MV-4-11 (cell line): ENCODE data around the gene NME1.
"Not testable (repeated sequence)": the region's sequence is repeated elsewhere in the genome, so short reads cannot be mapped to it uniquely, and the experiment has no call there.

Source experiments
- DNase-seq: peaks from one replicate; lab custom pipeline; 2025; lab: John Stamatoyannopoulos, UW

Gene NME1

DNA sequence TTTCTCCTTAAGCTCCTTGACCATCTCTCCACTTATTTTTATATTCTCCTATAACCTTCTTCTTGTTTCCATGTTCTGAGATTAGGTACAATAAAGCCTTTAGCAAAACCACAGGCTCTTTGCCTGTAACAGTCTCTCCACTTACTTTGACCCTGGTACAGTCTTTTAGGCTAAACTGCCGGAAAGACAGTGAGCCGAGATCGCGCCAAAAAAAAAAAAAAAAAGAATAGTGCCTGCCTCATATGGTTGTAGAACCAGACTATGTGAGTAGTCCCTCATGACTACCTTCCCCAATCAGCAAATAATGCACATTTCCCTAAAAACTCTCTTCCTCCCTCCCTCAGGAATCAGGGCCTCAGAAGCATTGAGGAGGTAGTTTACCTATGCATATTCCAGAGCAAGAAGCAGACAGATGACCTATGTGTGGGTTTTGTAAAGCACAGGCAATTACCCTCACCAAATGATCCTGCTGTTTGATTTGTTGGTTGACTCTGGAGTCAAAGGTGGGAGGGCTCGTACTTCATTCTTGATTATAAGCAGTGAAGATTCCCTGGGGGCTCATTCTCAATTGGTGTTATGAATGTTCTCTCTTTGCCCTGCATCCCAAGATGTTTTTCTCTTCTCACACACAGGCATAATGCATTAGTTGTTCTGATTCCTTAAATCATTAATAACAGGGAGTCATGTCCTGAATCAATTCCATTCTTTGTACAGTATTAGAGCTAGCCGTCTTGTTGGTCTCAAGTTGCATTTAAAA, 8.9 kb upstream of the NME1 start:
- no peak for DNase-seq

DNA sequence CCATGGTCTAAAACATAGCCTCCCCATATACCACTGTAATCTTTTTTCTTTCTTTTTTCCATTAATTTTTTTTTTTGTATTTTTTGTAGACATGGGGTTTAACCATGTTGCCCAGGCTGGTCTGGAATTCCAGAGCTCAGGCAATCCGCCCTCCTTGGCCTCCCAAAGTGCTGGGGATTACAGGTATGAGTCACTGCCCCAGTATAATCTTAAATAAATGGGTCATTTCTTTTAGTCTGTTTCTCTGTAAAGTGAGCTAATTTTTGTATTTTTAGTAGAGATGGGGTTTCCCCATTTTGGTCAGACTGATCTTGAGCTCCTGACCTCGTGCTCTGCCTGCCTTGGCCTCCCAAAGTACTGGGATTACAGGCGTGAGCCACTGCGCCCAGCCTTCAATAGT, 5.7 kb upstream of the NME1 start:
- no peak for DNase-seq

DNA sequence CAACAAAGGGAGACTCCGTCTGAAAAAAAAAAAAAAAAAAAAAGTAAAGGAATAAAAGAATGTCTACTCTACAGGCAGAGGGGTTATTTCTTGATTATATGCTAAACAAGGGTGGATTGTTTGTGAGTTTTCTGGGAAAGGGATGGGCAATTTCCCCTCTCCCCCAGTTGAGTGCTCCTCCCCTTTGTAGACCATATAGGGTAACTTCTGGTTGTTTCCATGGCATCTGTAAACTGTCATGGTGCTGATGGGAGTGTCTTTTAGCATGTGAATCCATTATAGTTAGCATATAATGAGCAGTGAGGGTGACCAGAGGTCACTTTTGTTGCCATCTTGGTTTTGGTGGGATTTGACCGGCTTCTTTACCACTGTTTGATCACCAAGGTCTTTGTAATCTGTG, 4.2 kb upstream of the NME1 start:
- no peak for DNase-seq

DNA sequence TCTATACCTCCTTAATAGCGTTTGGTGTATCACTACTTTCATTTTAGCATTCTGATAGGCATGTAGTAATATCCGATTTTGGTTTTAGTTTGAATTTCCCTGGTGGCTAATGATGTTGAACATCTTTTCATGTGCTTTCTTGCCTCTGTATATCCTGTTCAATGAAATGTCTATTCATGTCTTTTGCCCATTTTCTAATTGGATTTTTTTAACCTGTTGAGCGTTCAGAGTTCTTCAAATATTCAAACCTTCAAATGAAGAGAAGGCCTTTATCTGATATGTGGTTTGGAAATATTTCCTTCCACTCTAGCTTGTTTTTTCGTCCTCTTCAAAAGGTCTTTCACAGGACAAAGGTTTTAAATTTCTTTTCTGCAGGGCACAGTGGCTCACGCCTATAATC, 2.4 kb upstream of the NME1 start:
- DNase-seq: no peak

DNA sequence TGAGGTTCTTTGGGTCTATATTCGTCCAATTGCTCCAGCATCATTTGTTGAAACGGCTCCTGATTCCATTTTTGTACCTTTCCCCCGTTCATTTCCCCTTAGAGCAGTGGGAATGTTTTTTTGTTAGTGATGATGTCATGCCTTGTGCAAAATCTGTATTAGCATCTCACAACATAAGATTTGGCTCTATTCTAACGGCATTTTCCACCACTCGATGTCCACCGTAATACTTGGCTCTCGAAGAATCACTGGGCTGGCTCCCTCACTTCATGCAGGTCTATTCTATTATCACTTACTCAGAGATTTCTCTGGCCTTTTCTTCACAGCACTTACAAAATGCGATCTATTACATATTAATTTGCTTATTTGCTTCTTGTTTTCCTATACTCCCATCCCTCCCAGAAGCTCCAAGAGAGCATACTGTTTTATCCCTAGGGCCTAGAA, 571 bp upstream of the NME1 start:
- no peak for DNase-seq

GRCh38 chr17:51154176-51154575, 817 bp downstream of the NME1 start:
- no peak for DNase-seq

GRCh38 chr17:51155416-51155815, 2.1 kb downstream of the NME1 start:
- no peak for DNase-seq

- no peak for DNase-seq
Observed at GRCh38 chr17:51159604-51160003, 6.2 kb downstream of the NME1 start.

DNA sequence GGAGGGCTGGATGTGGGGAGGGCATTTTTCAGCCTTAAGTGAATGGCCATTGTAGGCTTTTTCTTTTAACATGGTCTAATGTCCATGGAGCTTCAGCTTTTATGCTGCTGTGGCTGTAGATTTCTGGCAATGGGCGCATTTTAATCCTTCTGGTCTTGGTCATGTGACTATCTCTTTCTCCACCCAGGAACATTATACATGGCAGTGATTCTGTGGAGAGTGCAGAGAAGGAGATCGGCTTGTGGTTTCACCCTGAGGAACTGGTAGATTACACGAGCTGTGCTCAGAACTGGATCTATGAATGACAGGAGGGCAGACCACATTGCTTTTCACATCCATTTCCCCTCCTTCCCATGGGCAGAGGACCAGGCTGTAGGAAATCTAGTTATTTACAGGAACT, 8.2 kb downstream of the NME1 start:
- peak; percentile 20 for DNase-seq

- DNase-seq: no peak
Observed at GRCh38 chr17:51164911-51165679, 11.7 kb downstream of the NME1 start.

DNA sequence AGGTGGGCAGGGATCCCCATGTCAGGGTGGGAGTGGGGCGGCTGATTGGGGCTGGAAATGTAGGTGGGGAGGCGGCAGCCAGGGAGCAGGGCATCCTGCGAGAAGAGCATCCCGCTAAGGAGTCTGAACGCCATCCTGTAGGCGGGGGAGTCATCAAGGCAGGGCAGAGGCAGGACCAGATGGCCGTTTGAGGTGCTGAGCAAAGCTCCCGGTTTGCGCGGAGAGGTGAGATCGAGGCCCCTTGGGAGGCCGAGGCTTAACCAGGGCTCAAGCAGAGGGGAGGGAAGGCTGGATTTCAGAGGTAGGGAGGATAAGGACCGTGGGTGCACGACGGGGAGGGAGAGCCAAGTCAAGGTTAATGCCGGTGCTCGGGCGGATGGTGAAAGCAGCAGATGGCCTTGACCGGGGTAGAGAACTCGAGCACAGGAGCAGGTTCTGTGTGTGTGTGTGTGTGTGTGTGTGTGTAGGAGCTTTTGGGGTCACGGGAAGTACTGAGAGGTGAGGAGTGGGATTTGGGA, 12.4 kb downstream of the NME1 start:
- no peak for DNase-seq

DNA sequence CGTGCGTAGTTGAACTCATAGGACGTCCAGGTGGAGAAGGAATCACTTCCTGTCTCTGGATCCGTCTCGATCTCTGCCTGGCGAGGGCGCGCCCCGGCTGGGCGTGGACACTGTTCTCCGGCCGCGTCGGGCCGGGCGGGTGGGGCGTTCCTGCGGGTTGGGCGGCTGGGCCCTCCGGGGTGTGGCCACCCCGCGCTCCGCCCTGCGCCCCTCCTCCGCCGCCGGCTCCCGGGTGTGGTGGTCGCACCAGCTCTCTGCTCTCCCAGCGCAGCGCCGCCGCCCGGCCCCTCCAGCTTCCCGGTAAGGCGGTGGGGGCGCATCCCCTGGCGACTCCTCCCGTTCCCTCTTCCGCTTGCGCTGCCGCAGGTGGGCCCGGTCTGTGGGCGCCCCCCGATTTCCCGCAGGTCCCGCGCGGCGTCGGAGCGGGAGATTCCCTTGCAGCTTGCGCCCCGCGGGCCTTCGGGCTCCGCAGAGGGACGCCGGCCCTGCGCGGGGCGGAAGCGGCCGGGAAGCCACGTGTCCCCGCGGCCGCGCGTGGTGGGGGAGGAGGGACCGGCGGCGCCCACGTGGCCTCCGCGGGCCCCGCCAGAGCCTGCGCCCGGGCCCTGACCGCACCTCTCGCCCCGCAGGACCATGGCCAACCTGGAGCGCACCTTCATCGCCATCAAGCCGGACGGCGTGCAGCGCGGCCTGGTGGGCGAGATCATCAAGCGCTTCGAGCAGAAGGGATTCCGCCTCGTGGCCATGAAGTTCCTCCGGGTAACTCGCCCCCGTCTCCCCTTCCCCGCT, 13.0 kb downstream of the NME1 start, which contains the start of gene NME2:
Gene NME2, plus strand, starts transcription at position 214 of the 789 bp plus-strand sequence. Its CDS starts 420 bp downstream, at position 634.
- peak; percentile 72 for DNase-seq

DNA sequence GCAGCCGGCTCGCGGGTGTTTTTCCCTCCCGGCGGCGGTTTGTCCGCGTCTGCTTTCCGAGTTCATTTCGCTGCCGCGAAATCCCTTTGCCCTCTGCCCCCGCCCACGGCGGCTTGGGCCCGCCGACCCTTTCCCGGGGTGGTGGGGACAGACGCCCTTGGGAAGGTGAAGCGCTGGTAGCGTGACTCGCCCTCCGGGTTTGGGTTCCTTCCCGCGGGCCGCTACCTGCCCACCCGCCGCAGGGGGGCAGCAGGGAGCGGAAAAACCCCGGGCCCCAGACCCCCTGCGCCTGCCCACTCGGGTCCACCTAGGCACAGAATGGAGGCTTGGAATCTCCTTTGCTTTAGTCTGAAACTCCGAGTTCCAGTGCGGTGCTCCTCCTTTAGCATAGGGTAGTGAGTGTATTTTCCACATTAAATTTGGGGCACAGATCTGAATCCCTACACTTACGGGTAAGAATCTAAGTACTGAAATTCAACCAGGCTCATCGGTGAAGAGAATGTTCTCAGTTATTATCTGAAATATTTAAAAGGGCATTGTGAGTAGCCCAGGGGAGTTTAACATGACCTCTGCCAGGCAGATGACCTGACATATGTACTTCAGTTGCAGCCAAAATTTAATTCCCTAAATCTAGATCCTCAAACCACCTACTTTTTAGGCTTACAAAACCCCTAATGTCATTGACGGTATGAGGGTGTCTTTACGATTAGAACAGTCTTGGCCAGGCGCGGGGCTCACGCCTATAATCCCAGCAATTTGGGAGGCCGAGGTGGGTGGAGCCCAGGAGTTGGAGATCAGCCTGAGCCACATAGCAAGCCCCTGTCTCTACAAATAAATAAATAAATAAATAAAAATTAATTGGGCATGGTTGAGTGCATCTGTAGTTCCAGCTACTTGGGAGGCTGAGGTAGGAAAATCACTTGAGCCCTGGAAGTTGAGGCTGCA, 13.9 kb downstream of the NME1 start:
- peak; percentile 28 for DNase-seq

DNA sequence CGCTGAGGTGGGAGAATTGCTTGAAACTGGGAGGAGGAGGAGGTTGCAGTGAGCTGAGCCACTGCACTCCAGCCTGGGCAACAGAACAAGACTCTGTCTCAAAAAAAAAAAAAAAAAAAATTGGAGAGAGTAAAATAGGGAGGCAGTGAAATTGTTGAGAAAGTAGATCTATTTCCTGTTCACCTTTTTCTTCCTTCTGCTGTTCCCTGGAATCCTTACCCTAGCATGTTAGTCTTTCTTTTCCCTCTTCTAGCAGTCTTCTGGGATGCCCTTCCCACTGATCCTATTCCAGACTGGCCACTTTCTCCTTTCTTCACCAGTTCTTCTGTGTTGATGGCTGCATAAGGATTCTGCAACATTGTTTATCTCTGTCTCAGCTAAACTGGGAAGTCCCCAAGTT, 16.0 kb downstream of the NME1 start:
- no peak for DNase-seq

DNA sequence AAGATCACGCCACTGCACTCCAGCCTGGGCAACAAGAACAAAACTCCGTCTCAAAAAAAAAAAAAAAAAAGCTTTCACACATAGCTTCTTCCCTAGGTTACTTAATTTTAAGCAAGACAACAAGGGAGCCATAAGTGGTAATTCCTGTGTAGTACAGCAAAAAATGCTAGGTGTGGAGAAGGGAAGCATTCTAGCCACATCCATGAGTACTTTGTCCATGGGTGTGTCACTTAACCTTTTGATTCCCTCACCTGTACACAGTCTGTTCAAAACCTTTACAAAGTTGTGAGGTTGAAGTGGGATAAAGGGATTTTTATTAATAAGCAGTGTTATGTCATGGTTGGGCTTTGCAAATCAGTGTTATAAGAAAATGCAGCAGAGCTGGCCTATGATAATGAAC, 17.4 kb downstream of the NME1 start:
- no peak for DNase-seq

- not testable (repeated sequence) for DNase-seq
Observed at GRCh38 chr17:51172030-51172429, 18.7 kb downstream of the NME1 start.

DNA sequence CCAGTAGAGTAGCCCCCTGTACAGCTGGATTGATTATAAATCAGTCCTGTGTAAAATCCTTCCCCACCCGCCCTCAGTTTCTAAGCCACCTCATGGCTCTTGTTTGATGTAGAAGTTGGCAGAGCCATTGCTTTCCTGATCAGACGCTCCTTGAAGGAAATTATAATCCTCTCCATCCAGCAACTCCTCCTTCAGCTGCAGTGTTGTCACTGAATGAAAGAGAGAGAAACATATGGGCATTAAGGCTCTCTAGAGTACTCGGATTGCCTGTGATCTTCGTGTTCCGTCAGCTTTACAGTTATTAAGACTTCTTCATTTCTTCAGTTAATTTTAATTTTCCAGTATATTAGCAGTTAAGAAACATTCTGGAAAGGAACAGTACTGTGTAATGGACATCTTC, 27.1 kb downstream of the NME1 start:
- no peak for DNase-seq

DNA sequence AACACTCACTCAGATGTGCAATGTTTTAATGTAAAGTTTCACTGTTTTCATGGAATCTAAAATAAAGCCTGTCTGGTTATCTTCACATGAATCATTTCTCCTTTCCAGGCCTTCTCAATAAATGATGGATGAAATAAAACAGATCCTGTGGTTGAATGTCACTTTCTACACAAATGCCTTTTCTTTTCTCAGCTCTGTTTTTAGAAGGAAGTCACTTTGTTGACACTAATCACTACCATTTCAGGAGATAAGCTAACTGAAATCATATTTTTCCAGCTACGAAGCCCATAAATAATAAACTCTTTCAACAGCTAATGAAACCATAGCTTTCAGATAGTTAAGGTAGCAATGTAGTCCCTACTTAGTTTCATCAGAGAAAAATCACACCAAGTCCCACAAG, 30.8 kb downstream of the NME1 start:
- DNase-seq: no peak

GRCh38 chr17:51185763-51186332, 32.5 kb downstream of the NME1 start:
- no peak for DNase-seq

DNA sequence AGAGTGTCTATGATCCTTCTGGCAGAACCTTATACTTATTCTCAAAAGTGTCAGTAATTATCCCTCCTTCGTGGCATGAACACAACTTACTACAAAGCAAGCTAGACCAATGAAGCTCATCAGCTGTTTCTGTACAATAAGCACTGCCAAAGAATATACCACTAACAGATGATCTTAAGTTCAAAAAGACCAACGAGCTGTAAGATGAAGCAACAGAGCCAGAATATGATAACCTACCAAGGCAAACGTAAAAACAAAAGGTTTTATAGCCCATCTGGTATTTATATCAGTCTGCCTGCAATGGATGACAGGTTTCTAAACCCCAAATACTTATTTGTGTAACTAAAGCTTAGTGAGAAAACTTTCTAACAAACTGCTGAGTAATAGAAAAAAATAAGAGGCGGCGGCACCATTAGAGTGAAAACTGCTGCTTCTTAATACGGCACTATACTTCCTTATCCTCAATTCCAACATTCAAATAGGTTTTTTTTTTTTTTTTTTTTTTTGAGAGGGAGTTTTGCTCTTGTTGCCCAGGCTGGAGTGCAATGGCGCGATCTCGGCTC, 35.0 kb downstream of the NME1 start:
- no peak for DNase-seq

- DNase-seq: no peak
Observed at GRCh38 chr17:51189162-51189561, 35.8 kb downstream of the NME1 start.
